ENCODE measurements around the gene GLT8D1.

GLT8D1 gene

GRCh38 chr3:52689151-52689550 is 16.4 kb downstream of the GLT8D1 start:
- no peak overlapping the region for H3K4me3 ChIP-seq (ENCODE audit: low read length)
- no peak for TF ChIP-seq CTCF (IDR thresholded peaks at IDR 0.05; ENCODE audit: insufficient read depth, low read depth, low read length, missing control alignments)
- DNase-seq (ENCODE audit: low read depth), result no peak

DNA sequence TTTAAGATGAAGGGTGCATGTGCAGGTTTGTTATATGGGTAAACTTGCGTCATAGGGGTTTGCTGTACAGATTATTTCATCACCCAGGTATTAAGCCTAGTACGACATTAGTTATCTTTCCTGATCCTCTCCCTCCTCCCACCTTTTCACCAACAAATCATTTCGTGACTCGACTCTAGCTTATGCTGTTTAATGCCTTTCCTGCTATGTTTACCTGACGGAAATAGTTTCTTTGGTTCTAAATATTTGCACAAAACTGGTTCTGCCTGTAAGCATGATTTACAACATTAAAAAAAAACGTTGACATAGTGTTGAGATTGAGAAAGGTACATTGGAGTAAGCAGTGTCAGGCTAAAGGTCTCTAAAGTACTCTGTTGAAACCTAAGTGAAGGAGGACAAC is 17.3 kb downstream of the GLT8D1 start:
- no peak overlapping the region for H3K4me3 ChIP-seq (ENCODE audit: low read length)
- TF ChIP-seq CTCF (IDR thresholded peaks at IDR 0.05; ENCODE audit: insufficient read depth, low read depth, low read length, missing control alignments), result no peak
- DNase-seq (ENCODE audit: low read depth), result peak; percentile 62

- TF ChIP-seq CTCF (IDR thresholded peaks at IDR 0.05; ENCODE audit: insufficient read depth, low read depth, low read length, missing control alignments), result no peak
- DNase-seq (ENCODE audit: low read depth), result peak; percentile 97
- peak within 1 kb of the TSS; percentile 96 for H3K4me3 ChIP-seq (ENCODE audit: low read length)
Observed at GRCh38 chr3:52685709-52686691, 19.6 kb downstream of the GLT8D1 start, which contains the start of the genes GNL3 and PBRM1. Gene GNL3 (plus strand): TSS chr3:52686032. CDS start chr3:52686093, 61 bp downstream. Gene PBRM1 (minus strand): TSS chr3:52685913.

GRCh38 chr3:52685285-52685708 is 20.3 kb downstream of the GLT8D1 start:
- H3K4me3 ChIP-seq (ENCODE audit: low read length), result peak overlapping the region; percentile 75
- TF ChIP-seq CTCF (IDR thresholded peaks at IDR 0.05; ENCODE audit: insufficient read depth, low read depth, low read length, missing control alignments), result no peak
- peak; percentile 71 for DNase-seq (ENCODE audit: low read depth)

- H3K4me3 ChIP-seq (ENCODE audit: low read length), result no peak overlapping the region
- TF ChIP-seq CTCF (IDR thresholded peaks at IDR 0.05; ENCODE audit: insufficient read depth, low read depth, low read length, missing control alignments), result no peak
- no peak for DNase-seq (ENCODE audit: low read depth)
Observed at GRCh38 chr3:52684184-52684583, 21.4 kb downstream of the GLT8D1 start.

GRCh38 chr3:52683611-52684010 is 22.0 kb downstream of the GLT8D1 start:
- DNase-seq (ENCODE audit: low read depth), result no peak
- TF ChIP-seq CTCF (IDR thresholded peaks at IDR 0.05; ENCODE audit: insufficient read depth, low read depth, low read length, missing control alignments), result no peak
- no peak overlapping the region for H3K4me3 ChIP-seq (ENCODE audit: low read length)

Measured in epithelial cell of esophagus (primary cell).